ENCODE measurements around the gene FRMD4A. TPM values are rescaled to one million over a fixed set of nuclear protein-coding genes. Genes with fewer than 3 reads are reported as not detected.

FRMD4A gene
- total RNA-seq, 1 experiment from 2014 or later: 18.3 TPM

DNA sequence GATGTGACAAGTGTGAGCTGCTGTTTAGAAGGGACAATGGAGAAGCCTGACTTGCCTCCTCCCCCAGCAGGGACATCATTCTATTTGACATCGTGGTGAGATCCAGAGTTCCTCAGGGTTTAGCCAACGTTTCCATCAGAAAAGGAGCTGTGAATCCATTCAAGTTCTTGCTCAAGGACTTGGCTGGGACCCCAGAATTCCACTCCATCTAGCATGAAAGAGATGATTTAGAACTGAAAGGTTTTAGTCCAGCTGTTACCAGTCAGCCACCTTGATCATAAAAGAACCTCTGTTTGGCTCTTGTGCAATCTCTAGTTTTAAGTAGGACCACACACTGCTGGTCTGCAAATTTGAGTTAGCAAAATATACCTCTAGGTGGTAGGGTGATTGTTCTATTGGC, 337.6 kb downstream of the FRMD4A start:
- Histone ChIP-seq H3K27me3 (ENCODE audit: insufficient read depth, low read depth) (no peaks in the 10 kb centered on the region), H3K4me1 (replicated peaks; ENCODE audit: insufficient read depth) (peaks cover 10% of the 10 kb centered on the region), H3K9me3 (ENCODE audit: insufficient read depth, low read depth) (no peaks in the 10 kb centered on the region), H4K20me1 (ENCODE audit: insufficient read depth) (no peaks in the 10 kb centered on the region), H3K9me2 (ENCODE audit: insufficient read depth) (no peaks in the 10 kb centered on the region), H3K4me2 (no peak overlapping the region), H3K36me3 (ENCODE audit: low read depth) (no peaks in the 10 kb centered on the region), H3K79me2 (ENCODE audit: low read depth) (no peaks in the 10 kb centered on the region), H3F3A (ENCODE audit: insufficient read depth, low read depth) (peaks cover 1% of the 10 kb centered on the region; the same call in 1 of the 2 replicates), H3K4me3 (no peak overlapping the region), H2AFZ (no peak overlapping the region), H3K27ac (no peak overlapping the region)
- BruUV-seq (replicated peaks): no TSS peak
- CTCF ChIA-PET: no interaction called here
- POLR2A ChIA-PET (ENCODE audit: unreplicated experiment): no interaction called here
- DNase-seq: no peak
- intact Hi-C loops (cut with micrococcal nuclease; ENCODE audit: unreplicated experiment): no loop called here
- TF ChIP-seq CTCF (conservative IDR thresholded peaks at IDR 0.05) (no peak), EZH2 (IDR thresholded peaks at IDR 0.05; ENCODE audit: low read depth) (no peak)

GRCh38 chr10:13991353-13991752, 339.4 kb downstream of the FRMD4A start:
- Histone ChIP-seq H3K27ac (no peak overlapping the region), H3K4me2 (no peak overlapping the region), H3K9me3 (ENCODE audit: insufficient read depth, low read depth) (no peaks in the 10 kb centered on the region), H3K27me3 (ENCODE audit: insufficient read depth, low read depth) (no peaks in the 10 kb centered on the region), H3K79me2 (ENCODE audit: low read depth) (no peaks in the 10 kb centered on the region), H3K36me3 (ENCODE audit: low read depth) (no peaks in the 10 kb centered on the region), H3K4me3 (no peak overlapping the region), H4K20me1 (ENCODE audit: insufficient read depth) (no peaks in the 10 kb centered on the region), H3F3A (ENCODE audit: insufficient read depth, low read depth) (peaks cover 14% of the 10 kb centered on the region), H3K4me1 (replicated peaks; ENCODE audit: insufficient read depth) (peaks cover 25% of the 10 kb centered on the region), H2AFZ (no peak overlapping the region), H3K9me2 (ENCODE audit: insufficient read depth) (no peaks in the 10 kb centered on the region)
- intact Hi-C loops (cut with micrococcal nuclease; ENCODE audit: unreplicated experiment): no loop called here
- DNase-seq: no peak
- ChIA-PET POLR2A (ENCODE audit: unreplicated experiment) (no interaction called here), CTCF (no interaction called here)
- TF ChIP-seq CTCF (conservative IDR thresholded peaks at IDR 0.05): no peak
- no peak for TF ChIP-seq EZH2 (IDR thresholded peaks at IDR 0.05; ENCODE audit: low read depth)
- no TSS peak for BruUV-seq (replicated peaks)

DNA sequence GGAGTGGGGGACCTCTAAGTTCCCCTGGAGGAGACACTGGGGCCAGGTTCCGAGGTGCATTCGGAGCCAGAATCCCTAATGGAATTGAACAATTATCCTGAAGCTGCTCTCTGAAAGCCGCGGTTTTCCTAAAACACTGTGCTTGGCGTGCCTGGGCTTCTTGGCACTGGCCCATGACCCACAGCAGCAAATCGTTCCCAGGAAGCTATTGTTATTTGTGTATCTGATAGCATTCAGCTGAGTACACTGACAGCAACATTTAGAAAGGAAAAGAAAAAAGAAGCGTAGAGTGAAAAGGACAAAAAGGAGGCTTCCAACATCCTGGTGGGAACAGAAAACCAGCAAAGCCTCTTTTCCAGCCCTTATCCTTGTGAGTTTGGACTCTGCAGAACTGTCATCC, 339.8 kb downstream of the FRMD4A start:
- Histone ChIP-seq H3F3A (ENCODE audit: insufficient read depth, low read depth) (peaks cover 14% of the 10 kb centered on the region), H3K27me3 (ENCODE audit: insufficient read depth, low read depth) (no peaks in the 10 kb centered on the region), H3K4me2 (no peak overlapping the region), H3K36me3 (ENCODE audit: low read depth) (no peaks in the 10 kb centered on the region), H3K27ac (no peak overlapping the region), H3K9me3 (ENCODE audit: insufficient read depth, low read depth) (no peaks in the 10 kb centered on the region), H3K9me2 (ENCODE audit: insufficient read depth) (no peaks in the 10 kb centered on the region), H3K79me2 (ENCODE audit: low read depth) (no peaks in the 10 kb centered on the region), H3K4me3 (no peak overlapping the region), H2AFZ (no peak overlapping the region), H3K4me1 (replicated peaks; ENCODE audit: insufficient read depth) (peaks cover 25% of the 10 kb centered on the region), H4K20me1 (ENCODE audit: insufficient read depth) (no peaks in the 10 kb centered on the region)
- DNase-seq: no peak
- CTCF ChIA-PET: no interaction called here
- BruUV-seq (replicated peaks): no TSS peak
- POLR2A ChIA-PET (ENCODE audit: unreplicated experiment): no interaction called here
- intact Hi-C loops (cut with micrococcal nuclease; ENCODE audit: unreplicated experiment): no loop called here
- TF ChIP-seq CTCF (conservative IDR thresholded peaks at IDR 0.05): no peak
- TF ChIP-seq EZH2 (IDR thresholded peaks at IDR 0.05; ENCODE audit: low read depth): no peak
